Measurements from ENCODE around the gene FNDC3B. TPM values are rescaled to one million over a fixed set of nuclear protein-coding genes. Genes with fewer than 3 reads are reported as not detected.

FNDC3B gene
- total RNA-seq, 2 donors from 2014 or later: 57.6 to 69.3 TPM

GRCh38 chr3:172272698-172273097 lies 233.3 kb downstream of the FNDC3B start:
- Histone ChIP-seq H3K9me3 (no peaks in the 10 kb centered on the region), H3K4me1 (peaks cover 0 to 21% of the 10 kb centered on the region in 2 donors), H3K27ac (peak overlapping the region; percentile 2 to 12), H3K27me3 (no peaks in the 10 kb centered on the region), H3K4me3 (no peak overlapping the region), H3K36me3 (no peaks in the 10 kb centered on the region)
- DNase-seq (ENCODE audit: low spot score): no peak
- no peak for TF ChIP-seq CTCF (IDR thresholded peaks at IDR 0.05)

DNA sequence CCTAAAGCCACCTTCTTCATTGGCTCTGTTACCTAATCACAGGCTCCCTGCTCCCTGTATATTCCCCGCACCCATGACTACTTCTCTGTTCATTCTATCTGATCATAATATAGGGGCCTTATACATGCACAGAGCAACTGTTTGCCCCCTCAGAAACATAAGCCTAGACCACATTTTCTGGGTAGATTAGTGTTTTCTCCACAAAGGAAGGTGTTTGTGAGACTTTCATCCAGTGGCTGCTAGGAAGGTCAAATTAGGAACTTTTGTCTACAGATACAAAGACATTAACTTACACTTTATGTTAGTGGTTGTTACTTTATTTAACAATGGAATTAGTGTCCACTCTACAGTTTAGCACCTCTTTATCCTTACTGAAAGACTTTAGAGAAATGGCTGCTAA lies 234.0 kb downstream of the FNDC3B start:
- no peaks in the 10 kb centered on the region for H3K36me3 ChIP-seq
- peaks cover 0 to 26% of the 10 kb centered on the region in 2 donors for H3K4me1 ChIP-seq
- H3K27ac ChIP-seq: peak overlapping the region in 1 of 2 donors; percentile 2
- no peak overlapping the region for H3K4me3 ChIP-seq
- no peak for DNase-seq (ENCODE audit: low spot score)
- no peak for TF ChIP-seq CTCF (IDR thresholded peaks at IDR 0.05)
- H3K27me3 ChIP-seq: no peaks in the 10 kb centered on the region
- H3K9me3 ChIP-seq: no peaks in the 10 kb centered on the region

GRCh38 chr3:172274906-172275305 lies 235.5 kb downstream of the FNDC3B start:
- H3K9me3 ChIP-seq: no peaks in the 10 kb centered on the region
- no peak for DNase-seq (ENCODE audit: low spot score)
- no peaks in the 10 kb centered on the region for H3K27me3 ChIP-seq
- H3K36me3 ChIP-seq: no peaks in the 10 kb centered on the region
- H3K4me3 ChIP-seq: no peak overlapping the region
- no peak overlapping the region for H3K27ac ChIP-seq
- peaks cover 0 to 37% of the 10 kb centered on the region in 2 donors for H3K4me1 ChIP-seq
- no peak for TF ChIP-seq CTCF (IDR thresholded peaks at IDR 0.05)

- H3K27ac ChIP-seq: no peak overlapping the region
- peaks cover 0 to 44% of the 10 kb centered on the region in 2 donors for H3K4me1 ChIP-seq
- H3K4me3 ChIP-seq: no peak overlapping the region
Measured at GRCh38 chr3:172275586-172275985, 236.2 kb downstream of the FNDC3B start.

DNA sequence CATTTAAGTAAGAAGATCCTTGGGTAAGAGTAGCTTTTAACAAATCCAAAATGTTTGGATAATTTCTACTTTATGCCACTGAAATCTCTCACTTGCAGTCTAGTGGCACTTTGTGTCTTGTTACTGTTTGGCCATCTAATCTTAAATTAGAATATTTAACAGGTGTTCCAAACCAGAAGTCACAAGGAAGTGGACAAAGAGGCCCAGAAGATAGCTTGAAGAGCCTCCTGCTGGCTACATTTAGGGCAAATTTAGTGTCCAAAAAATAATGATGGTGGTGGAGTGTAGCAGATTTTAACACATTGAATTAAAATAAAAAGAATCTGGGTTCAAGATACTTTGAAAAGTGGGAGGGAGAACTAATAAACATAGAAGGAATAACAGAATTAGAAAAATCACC lies 236.7 kb downstream of the FNDC3B start:
- H3K27ac ChIP-seq: no peak overlapping the region

More at GRCh38 chr3:172275586-172275985, 236.2 kb downstream of the FNDC3B start:
- H3K27me3 ChIP-seq: no peaks in the 10 kb centered on the region
- no peak for DNase-seq (ENCODE audit: low spot score)
- H3K9me3 ChIP-seq: no peaks in the 10 kb centered on the region
- H3K36me3 ChIP-seq: no peaks in the 10 kb centered on the region
- TF ChIP-seq CTCF (IDR thresholded peaks at IDR 0.05): no peak

More for the DNA sequence above, 236.7 kb downstream of the FNDC3B start:
- H3K36me3 ChIP-seq: no peaks in the 10 kb centered on the region
- H3K27me3 ChIP-seq: no peaks in the 10 kb centered on the region
- H3K9me3 ChIP-seq: no peaks in the 10 kb centered on the region
- TF ChIP-seq CTCF (IDR thresholded peaks at IDR 0.05): peak in 1 of 2 donors; percentile 34
- peaks cover 0 to 49% of the 10 kb centered on the region in 2 donors for H3K4me1 ChIP-seq
- no peak overlapping the region for H3K4me3 ChIP-seq
- no peak for DNase-seq (ENCODE audit: low spot score)

Data from right atrium auricular region (tissue), 2 donors.